Stimulated activated CD8-positive, alpha-beta memory T cell treated with anti-CD3 and anti-CD28 coated beads, Interleukin-2, amount 100 ng/mL, for 48 hours (primary cell): ENCODE data around the gene NAB1.
"Not testable (repeated sequence)": the region's sequence is repeated elsewhere in the genome, so short reads cannot be mapped to it uniquely, and the experiment has no call there.

Experiments used
- DNase-seq, 2 donors: peaks; one replicate each; pipeline ENCODE4 v3.0.0-alpha.2; 2020; ENCODE audit warnings: low read depth in 2 of 2

The NAB1 gene

GRCh38 chr2:190670182-190670946 is 21.5 kb downstream of the NAB1 start:
- no peak for DNase-seq

- DNase-seq, result no peak
Measured at GRCh38 chr2:190674966-190675650, 26.2 kb downstream of the NAB1 start.

- DNase-seq, result no peak
Measured at GRCh38 chr2:190677255-190677654, 28.4 kb downstream of the NAB1 start.

- DNase-seq, result no peak
Measured at GRCh38 chr2:190678444-190679162, 29.7 kb downstream of the NAB1 start.

- no peak for DNase-seq
Measured at GRCh38 chr2:190679391-190679790, 30.5 kb downstream of the NAB1 start.

- DNase-seq, result peak; percentile 29 to 35
Measured at GRCh38 chr2:190679813-190680591, 31.1 kb downstream of the NAB1 start.

GRCh38 chr2:190682168-190682567 is 33.3 kb downstream of the NAB1 start:
- no peak for DNase-seq

- DNase-seq, result no peak
Measured at GRCh38 chr2:190683802-190684201, 34.9 kb downstream of the NAB1 start.

- DNase-seq, result no peak
Measured at GRCh38 chr2:190684931-190685330, 36.0 kb downstream of the NAB1 start.

- no peak for DNase-seq
Measured at GRCh38 chr2:190685333-190685732, 36.5 kb downstream of the NAB1 start.

- no peak for DNase-seq
Measured at GRCh38 chr2:190693533-190694232, 44.8 kb downstream of the NAB1 start.

GRCh38 chr2:190694479-190694878 is 45.6 kb downstream of the NAB1 start:
- DNase-seq, result no peak

GRCh38 chr2:190695739-190696138 is 46.9 kb downstream of the NAB1 start:
- DNase-seq, result no peak

GRCh38 chr2:190696792-190697398 is 48.0 kb downstream of the NAB1 start:
- DNase-seq, result no peak

GRCh38 chr2:190697421-190697820 is 48.5 kb downstream of the NAB1 start:
- DNase-seq, result no peak

- DNase-seq, result no peak
Measured at GRCh38 chr2:190698895-190699294, 50.0 kb downstream of the NAB1 start.

GRCh38 chr2:190701586-190701985 is 52.7 kb downstream of the NAB1 start:
- DNase-seq, result no peak

- no peak for DNase-seq
Measured at GRCh38 chr2:190705280-190705679, 56.4 kb downstream of the NAB1 start.

- DNase-seq, result no peak
Measured at GRCh38 chr2:190707726-190708125, 58.8 kb downstream of the NAB1 start.

GRCh38 chr2:190708650-190709049 is 59.8 kb downstream of the NAB1 start:
- not testable (repeated sequence) for DNase-seq

GRCh38 chr2:190711069-190711468 is 62.2 kb downstream of the NAB1 start:
- DNase-seq, result no peak
